ENCODE measurements around the gene BRD2. TPM values are rescaled to one million over a fixed set of nuclear protein-coding genes. Genes with fewer than 3 reads are reported as not detected.

The BRD2 gene
- polyA plus RNA-seq, 6 donors from 2014 or later, result 26.9 to 148 (median 48.5) TPM

DNA sequence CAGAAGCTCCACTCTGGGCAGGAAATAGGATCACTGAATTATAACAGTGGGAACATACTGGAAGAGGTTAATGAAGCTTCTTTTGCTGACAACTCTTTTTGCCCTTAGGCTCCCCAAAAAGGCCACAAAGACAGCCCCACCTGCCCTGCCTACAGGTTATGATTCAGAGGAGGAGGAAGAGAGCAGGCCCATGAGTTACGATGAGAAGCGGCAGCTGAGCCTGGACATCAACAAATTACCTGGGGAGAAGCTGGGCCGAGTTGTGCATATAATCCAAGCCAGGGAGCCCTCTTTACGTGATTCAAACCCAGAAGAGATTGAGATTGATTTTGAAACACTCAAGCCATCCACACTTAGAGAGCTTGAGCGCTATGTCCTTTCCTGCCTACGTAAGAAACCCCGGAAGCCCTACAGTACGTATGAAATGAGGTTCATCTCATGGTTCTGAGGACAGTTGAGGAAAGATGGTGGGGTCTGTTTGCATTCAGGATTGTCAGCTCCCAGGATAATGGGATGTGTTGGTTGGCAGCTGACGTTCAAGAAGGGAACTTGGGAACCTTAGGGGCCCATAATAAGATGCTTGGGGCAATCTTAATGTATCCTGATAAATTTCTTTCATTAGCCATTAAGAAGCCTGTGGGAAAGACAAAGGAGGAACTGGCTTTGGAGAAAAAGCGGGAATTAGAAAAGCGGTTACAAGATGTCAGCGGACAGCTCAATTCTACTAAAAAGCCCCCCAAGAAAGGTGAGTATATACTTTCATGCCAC lies 11.5 kb downstream of the BRD2 start:
- no peak for DNase-seq
- H3K36me3 Mint-ChIP-seq, result peaks cover 36 to 52% of the 10 kb centered on the region in 2 donors
- H3K27me3 Mint-ChIP-seq, result no peaks in the 10 kb centered on the region
- H3K9me3 Mint-ChIP-seq, result no peaks in the 10 kb centered on the region
- peak overlapping the region in 2 of 8 donors; percentile 9 to 30 for H3K4me3 Mint-ChIP-seq
- ATAC-seq (ENCODE audit: low read depth in 2 of 2), result no peak
- peaks cover 58 to 68% (median 64%) of the 10 kb centered on the region in 3 donors for H3K4me1 Mint-ChIP-seq
- peak overlapping the region in 4 of 6 donors; percentile 61 to 73 (median 72) for H3K27ac Mint-ChIP-seq

DNA sequence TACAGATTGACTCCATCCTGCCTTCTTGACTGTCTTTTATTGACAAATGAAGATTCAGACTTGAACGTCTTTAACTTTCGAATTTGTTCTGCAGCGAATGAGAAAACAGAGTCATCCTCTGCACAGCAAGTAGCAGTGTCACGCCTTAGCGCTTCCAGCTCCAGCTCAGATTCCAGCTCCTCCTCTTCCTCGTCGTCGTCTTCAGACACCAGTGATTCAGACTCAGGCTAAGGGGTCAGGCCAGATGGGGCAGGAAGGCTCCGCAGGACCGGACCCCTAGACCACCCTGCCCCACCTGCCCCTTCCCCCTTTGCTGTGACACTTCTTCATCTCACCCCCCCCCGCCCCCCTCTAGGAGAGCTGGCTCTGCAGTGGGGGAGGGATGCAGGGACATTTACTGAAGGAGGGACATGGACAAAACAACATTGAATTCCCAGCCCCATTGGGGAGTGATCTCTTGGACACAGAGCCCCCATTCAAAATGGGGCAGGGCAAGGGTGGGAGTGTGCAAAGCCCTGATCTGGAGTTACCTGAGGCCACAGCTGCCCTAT lies 12.2 kb downstream of the BRD2 start:
- Mint-ChIP-seq H3K27ac (peak overlapping the region in 4 of 6 donors; percentile 15 to 68 (median 56)), H3K27me3 (no peaks in the 10 kb centered on the region), H3K4me3 (peak overlapping the region in 2 of 8 donors; percentile 15 to 35), H3K4me1 (peaks cover 57 to 65% (median 61%) of the 10 kb centered on the region in 3 donors), H3K9me3 (no peaks in the 10 kb centered on the region), H3K36me3 (peaks cover 31 to 45% of the 10 kb centered on the region in 2 donors)
- DNase-seq (no peak), ATAC-seq (ENCODE audit: low read depth in 2 of 2) (no peak)

DNA sequence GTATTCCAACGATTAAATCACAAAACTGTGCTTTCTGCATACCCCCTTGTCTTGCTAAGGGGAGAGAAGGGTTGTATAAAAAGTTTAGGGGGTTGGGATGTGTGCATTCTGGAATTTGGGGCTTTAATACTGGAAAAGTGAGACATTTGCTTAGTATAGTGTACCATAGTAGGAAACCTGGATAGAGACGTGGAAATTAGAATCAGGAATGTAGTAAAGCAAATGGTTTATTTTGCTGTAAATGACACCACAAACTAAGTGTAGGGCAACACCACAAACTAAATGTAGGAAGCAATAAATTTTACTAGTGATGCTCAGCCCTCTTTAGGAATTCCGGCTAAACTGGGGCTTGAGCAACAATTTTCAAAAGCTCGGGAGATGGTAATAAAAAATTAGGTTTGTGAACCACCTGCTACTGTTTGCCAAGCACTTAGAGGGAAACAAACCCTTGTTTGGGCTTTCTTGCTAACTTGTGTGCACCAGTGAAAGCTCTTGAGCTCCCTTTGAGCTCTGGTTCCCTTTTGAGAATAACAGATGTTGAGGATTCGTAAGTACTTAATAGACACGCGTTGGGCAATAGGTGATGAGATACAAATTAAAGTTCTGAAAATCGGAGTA lies 13.8 kb downstream of the BRD2 start:
- DNase-seq (no peak), ATAC-seq (ENCODE audit: low read depth in 2 of 2) (no peak)
- no peaks in the 10 kb centered on the region for H3K9me3 Mint-ChIP-seq
- H3K27me3 Mint-ChIP-seq, result no peaks in the 10 kb centered on the region
- no peak overlapping the region for H3K4me3 Mint-ChIP-seq
- H3K36me3 Mint-ChIP-seq, result peaks cover 23 to 29% of the 10 kb centered on the region in 2 donors
- H3K4me1 Mint-ChIP-seq, result peaks cover 41 to 52% (median 48%) of the 10 kb centered on the region in 3 donors
- peak overlapping the region in 5 of 6 donors; percentile 24 to 84 (median 68) for H3K27ac Mint-ChIP-seq

DNA sequence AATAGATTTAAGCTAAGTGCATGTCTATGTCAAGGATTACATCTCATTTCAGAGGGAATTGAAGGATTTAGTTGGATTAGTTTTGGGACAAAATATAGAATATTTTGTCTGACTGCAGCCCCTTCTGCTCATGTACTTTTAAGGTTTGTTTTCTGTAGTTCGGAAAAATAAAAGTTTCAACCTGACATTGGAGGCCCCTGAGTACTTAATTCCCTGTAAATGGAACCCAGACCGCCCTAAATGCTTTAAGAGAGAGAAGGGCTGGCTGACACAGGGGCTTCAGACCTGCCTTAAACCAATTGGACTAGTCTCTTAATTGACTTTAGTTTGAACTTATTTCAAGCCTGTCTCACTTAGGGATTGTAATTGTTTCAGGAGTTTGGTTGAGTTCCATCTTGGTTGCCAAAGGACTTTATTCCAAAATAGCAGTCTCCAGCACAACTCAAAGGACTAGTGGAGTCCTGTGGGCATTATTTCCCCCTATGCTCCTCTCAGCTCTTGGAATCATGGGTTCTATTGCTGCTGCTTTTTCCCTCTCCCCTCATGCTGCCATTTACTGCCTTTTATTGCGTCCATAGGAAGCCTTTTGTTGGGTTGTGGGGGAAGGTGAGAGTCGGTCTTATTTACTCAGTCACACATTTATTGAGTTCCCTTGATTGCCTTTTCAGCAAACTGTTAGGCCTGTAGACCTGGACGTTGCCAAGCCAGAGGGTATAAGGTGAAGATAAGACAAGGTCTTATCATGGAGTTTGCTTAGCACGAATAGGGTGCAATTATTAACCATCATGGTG lies 14.5 kb downstream of the BRD2 start:
- ATAC-seq (ENCODE audit: low read depth in 2 of 2), result no peak
- DNase-seq, result no peak
- peaks cover 18 to 22% of the 10 kb centered on the region in 2 donors for H3K36me3 Mint-ChIP-seq

DNA sequence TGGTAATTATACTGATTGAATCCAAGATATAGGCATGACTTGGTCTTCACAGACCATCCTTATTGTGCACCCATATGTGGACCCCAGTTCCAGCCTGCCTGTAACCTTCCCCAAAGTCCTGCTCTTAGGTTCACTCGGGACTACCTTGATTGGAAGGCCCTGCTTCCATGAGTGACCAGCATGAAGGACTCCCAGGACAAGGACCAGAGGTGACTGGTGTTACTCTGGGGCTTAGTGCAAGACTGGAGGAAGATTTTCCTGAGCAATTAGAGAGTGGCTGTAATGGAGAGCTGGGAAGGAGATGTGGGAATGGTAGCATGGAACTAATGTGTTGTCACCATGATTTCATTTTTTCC lies 15.1 kb downstream of the BRD2 start:
- peak overlapping the region in 3 of 6 donors; percentile 27 to 88 (median 60) for H3K27ac Mint-ChIP-seq
- H3K27me3 Mint-ChIP-seq, result no peaks in the 10 kb centered on the region
- H3K36me3 Mint-ChIP-seq, result peaks cover 14 to 18% of the 10 kb centered on the region in 2 donors
- H3K4me3 Mint-ChIP-seq, result peak overlapping the region in 1 of 8 donors; percentile 1
- DNase-seq, result no peak
- H3K9me3 Mint-ChIP-seq, result no peaks in the 10 kb centered on the region
- ATAC-seq (ENCODE audit: low read depth in 2 of 2), result no peak
- peaks cover 35 to 43% (median 41%) of the 10 kb centered on the region in 3 donors for H3K4me1 Mint-ChIP-seq

More for the DNA sequence above, 14.5 kb downstream of the BRD2 start:
- Mint-ChIP-seq H3K27ac (peak overlapping the region in 5 of 6 donors; percentile 19 to 84 (median 62)), H3K9me3 (no peaks in the 10 kb centered on the region), H3K27me3 (no peaks in the 10 kb centered on the region), H3K4me1 (peaks cover 36 to 47% (median 43%) of the 10 kb centered on the region in 3 donors), H3K4me3 (no peak overlapping the region)

DNA sequence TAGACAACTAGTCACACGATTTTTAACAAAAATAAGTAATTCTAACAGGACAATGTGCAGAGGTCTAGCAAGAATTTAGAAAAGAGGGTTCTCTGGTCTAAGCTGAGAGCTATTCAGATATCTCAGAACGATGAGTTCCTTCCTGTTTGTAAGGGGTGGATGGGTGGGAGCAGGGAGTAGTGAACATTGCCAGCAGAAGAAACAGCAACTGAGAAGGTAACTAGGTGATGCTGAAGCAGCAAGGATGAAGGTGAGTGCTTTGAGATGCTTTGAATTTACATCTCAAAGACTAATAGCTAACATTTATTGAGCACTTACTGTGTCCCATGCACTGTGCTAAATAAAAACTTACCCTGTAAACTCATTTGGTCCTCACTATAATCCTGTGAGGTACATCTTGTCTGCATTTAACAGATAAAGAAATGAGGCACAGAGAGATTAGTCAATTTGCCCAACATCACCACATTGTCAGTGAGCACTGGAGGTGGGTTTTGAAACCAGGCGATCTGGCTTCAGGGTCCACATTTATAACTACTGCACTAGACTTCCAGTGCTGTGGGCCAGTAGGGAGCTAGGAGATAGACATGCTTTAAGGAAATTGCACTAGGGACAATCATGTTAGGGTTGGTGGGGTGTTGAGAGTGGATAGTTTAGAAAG lies 15.7 kb downstream of the BRD2 start:
- no peaks in the 10 kb centered on the region for H3K9me3 Mint-ChIP-seq
- H3K27ac Mint-ChIP-seq, result peak overlapping the region; percentile 27 to 96 (median 58)
- no peaks in the 10 kb centered on the region for H3K27me3 Mint-ChIP-seq
- H3K4me1 Mint-ChIP-seq, result peaks cover 35 to 37% (median 37%) of the 10 kb centered on the region in 3 donors
- ATAC-seq (ENCODE audit: low read depth in 2 of 2), result no peak
- no peak for DNase-seq
- peak overlapping the region in 1 of 8 donors; percentile 2 for H3K4me3 Mint-ChIP-seq
- H3K36me3 Mint-ChIP-seq, result peaks cover 14 to 18% of the 10 kb centered on the region in 2 donors

DNA sequence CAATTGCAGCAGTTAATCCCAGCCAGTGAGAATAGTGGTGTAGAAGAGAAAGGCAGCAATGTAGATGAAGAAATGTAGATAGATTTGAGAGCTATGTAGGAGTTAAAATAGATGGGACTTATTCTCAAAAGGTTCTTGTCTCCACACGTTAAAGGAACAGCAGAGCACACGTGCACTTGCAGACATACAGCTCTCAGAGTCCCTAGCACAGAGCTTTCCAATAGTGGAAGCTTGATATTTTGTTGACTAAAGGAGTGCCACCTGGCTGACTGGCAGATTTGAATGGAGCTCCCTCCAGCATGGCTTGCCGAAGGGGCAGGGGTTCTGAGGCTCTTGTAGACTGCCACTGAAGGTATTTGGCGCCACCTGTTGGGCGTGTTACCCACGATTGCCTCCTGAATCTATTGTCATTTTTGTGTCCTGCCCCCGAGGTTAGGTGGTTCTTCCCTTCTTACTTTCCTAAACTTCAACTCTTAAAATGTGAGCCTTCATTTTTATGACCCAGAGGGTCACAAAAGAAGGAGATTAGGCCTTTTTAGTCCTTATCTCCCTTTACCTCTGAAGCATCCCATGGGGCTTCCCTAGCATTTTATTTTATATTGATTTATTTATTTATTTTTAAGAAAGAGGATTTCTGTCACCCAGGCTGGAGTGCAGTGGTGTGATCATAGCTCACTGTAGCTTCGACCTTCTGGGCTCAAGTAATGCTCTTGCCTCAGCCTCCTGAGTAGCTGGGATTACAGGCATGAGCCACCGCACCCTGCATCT lies 16.4 kb downstream of the BRD2 start:
- Mint-ChIP-seq H3K4me1 (peaks cover 31 to 35% (median 34%) of the 10 kb centered on the region in 3 donors), H3K9me3 (no peaks in the 10 kb centered on the region), H3K36me3 (peaks cover 10 to 13% of the 10 kb centered on the region in 2 donors), H3K27me3 (no peaks in the 10 kb centered on the region), H3K27ac (peak overlapping the region; percentile 5 to 96 (median 42)), H3K4me3 (peak overlapping the region in 1 of 8 donors; percentile 2)
- ATAC-seq (ENCODE audit: low read depth in 2 of 2) (peak; percentile 96 to 98), DNase-seq (peak; percentile 84)

DNA sequence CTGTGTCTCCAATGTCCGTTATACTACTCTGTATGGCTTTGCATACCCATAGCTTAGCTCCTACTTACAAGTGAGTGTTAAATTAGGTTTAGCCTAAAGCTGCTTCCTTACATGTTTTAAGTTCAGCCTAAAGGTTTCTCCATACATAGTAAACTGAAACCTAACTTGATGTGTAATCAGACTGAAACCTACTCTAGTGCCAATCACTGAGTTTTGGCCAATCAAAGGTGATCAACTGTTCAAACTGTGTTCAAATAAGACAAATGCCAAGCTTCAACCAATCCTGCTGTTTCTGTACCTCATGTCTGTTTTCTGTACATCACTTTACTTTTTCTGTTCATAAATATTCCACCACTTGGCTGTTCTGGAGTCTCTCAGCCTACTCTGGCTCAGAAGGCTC lies 21.0 kb downstream of the BRD2 start:
- H3K27me3 Mint-ChIP-seq, result peaks cover 0 to 5% (median 0%) of the 10 kb centered on the region in 3 donors
- peaks cover 13 to 16% (median 15%) of the 10 kb centered on the region in 3 donors for H3K4me1 Mint-ChIP-seq
- H3K9me3 Mint-ChIP-seq, result no peaks in the 10 kb centered on the region
- H3K27ac Mint-ChIP-seq, result no peak overlapping the region
- no peaks in the 10 kb centered on the region for H3K36me3 Mint-ChIP-seq
- ATAC-seq (ENCODE audit: low read depth in 2 of 2) (no peak), DNase-seq (no peak)
- H3K4me3 Mint-ChIP-seq, result no peak overlapping the region

DNA sequence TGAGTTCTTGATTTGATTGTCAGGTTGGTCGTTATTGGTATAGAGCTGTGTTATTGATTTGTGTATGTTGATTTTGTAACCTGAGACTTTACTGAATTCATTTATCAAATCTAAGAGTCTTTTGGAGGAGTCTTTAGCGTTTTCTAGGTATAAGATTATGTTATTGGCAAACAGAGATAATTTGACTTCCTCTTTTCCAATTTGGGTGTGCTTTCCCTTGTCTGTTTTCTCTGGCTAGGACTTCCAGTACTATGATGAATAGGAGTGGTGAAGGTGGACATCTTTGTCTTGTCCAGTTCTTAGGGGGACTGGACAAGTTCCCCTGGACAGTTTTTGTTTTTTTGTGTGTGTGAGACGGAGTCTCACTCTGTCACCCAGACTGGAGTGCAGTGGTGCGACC lies 23.6 kb downstream of the BRD2 start:
- peaks cover 0 to 5% (median 0%) of the 10 kb centered on the region in 3 donors for H3K27me3 Mint-ChIP-seq
- no peaks in the 10 kb centered on the region for H3K36me3 Mint-ChIP-seq
- no peak overlapping the region for H3K27ac Mint-ChIP-seq
- ATAC-seq (ENCODE audit: low read depth in 2 of 2) (no peak), DNase-seq (no peak)
- no peaks in the 10 kb centered on the region for H3K9me3 Mint-ChIP-seq
- H3K4me3 Mint-ChIP-seq, result no peak overlapping the region
- peaks cover 4 to 6% (median 5%) of the 10 kb centered on the region in 3 donors for H3K4me1 Mint-ChIP-seq

DNA sequence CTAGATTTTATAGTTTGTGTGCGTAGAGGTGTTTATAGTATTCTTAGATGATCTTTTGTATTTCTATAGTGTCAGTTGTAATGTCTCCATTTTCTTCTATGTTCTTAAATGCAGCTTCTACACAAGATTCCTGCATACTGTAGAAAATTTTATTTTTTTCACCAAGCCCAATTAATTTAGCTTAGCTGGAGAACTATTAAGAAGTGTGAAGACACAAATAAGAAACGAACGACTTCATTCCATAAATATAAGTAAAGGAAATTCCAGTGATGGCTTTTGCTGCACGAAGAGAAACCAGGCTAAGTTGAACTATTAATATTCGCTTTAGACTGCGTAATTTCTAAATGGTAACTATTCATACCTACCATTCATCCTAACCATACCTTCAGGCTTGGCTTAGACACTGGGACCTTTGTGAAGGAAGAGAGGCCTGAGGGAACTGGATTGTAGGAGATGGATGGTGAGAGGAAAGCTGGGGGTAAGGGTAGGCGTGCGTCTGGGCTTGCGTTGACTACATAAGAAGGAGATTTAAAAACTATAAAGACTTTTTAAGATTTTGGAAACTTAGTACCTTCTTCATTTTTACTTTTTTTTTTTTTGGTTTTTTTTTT lies 25.1 kb downstream of the BRD2 start:
- H3K27ac Mint-ChIP-seq, result no peak overlapping the region
- ATAC-seq (ENCODE audit: low read depth in 2 of 2) (no peak), DNase-seq (no peak)
- no peaks in the 10 kb centered on the region for H3K4me1 Mint-ChIP-seq
- H3K4me3 Mint-ChIP-seq, result no peak overlapping the region
- no peaks in the 10 kb centered on the region for H3K9me3 Mint-ChIP-seq
- no peaks in the 10 kb centered on the region for H3K36me3 Mint-ChIP-seq
- peaks cover 0 to 5% (median 0%) of the 10 kb centered on the region in 3 donors for H3K27me3 Mint-ChIP-seq

DNA sequence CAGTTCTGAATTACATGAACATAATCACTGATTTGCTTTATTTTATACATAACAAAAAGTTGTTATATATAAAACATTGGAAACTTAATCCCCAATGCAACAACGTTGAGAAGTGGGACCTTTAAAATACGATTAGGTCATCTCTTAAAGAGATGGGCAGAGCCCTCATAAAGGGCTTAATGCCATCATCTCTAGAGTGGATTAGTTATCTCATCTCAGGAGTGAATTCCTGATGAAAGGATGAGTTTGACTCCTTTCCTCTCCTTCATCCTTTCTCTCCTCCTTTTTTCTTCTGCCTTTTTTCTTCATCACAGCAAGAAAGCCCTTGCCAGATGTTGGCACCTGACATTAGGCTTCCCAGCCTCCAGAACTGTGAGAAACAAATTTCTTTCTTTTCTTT lies 27.1 kb downstream of the BRD2 start:
- H3K4me3 Mint-ChIP-seq, result no peak overlapping the region
- peaks cover 8 to 9% (median 8%) of the 10 kb centered on the region in 3 donors for H3K4me1 Mint-ChIP-seq
- ATAC-seq (ENCODE audit: low read depth in 2 of 2), result no peak
- no peaks in the 10 kb centered on the region for H3K36me3 Mint-ChIP-seq
- peaks cover 0 to 5% (median 0%) of the 10 kb centered on the region in 3 donors for H3K27me3 Mint-ChIP-seq
- no peak for DNase-seq
- no peak overlapping the region for H3K27ac Mint-ChIP-seq
- H3K9me3 Mint-ChIP-seq, result no peaks in the 10 kb centered on the region

DNA sequence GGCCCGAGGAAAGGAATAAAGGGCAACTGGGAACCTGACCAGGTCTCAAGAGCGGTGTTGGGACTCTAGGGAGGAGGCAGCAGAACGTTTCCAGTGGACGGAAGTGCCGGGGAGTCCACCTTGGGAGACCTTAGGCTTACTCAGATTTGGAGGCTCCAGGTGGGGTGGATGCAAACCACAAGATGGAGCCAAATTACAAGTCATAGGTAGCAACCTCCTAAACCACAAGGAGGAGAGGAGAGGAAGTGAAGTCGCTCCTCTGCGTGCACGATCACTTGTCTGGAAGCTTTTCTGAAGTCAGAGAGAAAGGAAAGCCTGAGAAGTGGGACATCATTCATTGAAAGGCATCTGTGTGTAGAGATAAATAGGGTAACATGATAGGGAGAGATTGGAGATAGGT lies 31.7 kb downstream of the BRD2 start:
- Mint-ChIP-seq H3K4me3 (peak overlapping the region in 4 of 8 donors; percentile 2 to 74 (median 31)), H3K27me3 (no peaks in the 10 kb centered on the region), H3K9me3 (no peaks in the 10 kb centered on the region), H3K4me1 (peaks cover 24 to 38% (median 34%) of the 10 kb centered on the region in 3 donors), H3K36me3 (peaks cover 0 to 6% of the 10 kb centered on the region in 2 donors), H3K27ac (peak overlapping the region in 5 of 6 donors; percentile 39 to 79 (median 69))
- peak; percentile 52 for DNase-seq
- ATAC-seq (ENCODE audit: low read depth in 2 of 2), result peak; percentile 93 to 97
